Thyroid gland (tissue), 4 donors: ENCODE data around the gene SYN1. TPM values are rescaled to one million over a fixed set of nuclear protein-coding genes. Genes with fewer than 3 reads are reported as not detected.

Source experiments
- DNase-seq, 2 donors: peaks; one replicate each; pipeline ENCODE4 v3.0.0-alpha.2; 2019
- H3K27ac ChIP-seq, 3 donors: fragments of 200-600 bp; sonication (generic); 1 replicate in 2 of 3; 2 replicates in 1 of 3; pipeline ENCODE4 v1.5.1; 2016 to 2019; ENCODE audit warnings: mild to moderate bottlenecking in 1 of 3, moderate library complexity in 1 of 3
- H3K27me3 ChIP-seq: fragments of 200-600 bp; sonication (generic); one replicate; pipeline ENCODE4 v1.5.1; 2019
- H3K36me3 ChIP-seq, 2 donors: fragments of 200-600 bp; sonication (generic); one replicate each; pipeline ENCODE4 v1.5.1; 2016 to 2019
- H3K4me1 ChIP-seq, 2 donors: fragments of 200-600 bp; sonication (generic); one replicate each; pipeline ENCODE4 v1.5.1; 2017 to 2019
- H3K4me3 ChIP-seq, 3 donors: fragments of 200-600 bp; sonication (generic); replicated peaks in 1 of 3; 1 replicate in 2 of 3; 2 replicates in 1 of 3; pipeline ENCODE4 v1.5.1; 2016; ENCODE audit warnings: mild to moderate bottlenecking in 1 of 3
- H3K9me3 ChIP-seq: fragments of 200-600 bp; sonication (generic); one replicate; pipeline ENCODE4 v1.5.1; 2017
- POLR2A ChIP-seq, 2 donors: fragments of 450-650 bp; IDR thresholded peaks; one replicate each; pipeline ENCODE4 v1.6.1; 2017; ENCODE audit warnings: antibody characterized with exemption in 2 of 2, mild to moderate bottlenecking in 2 of 2, moderate library complexity in 1 of 2
- whole genome bisulfite sequencing, 2 donors: methylation state at CpG; one replicate each; pipeline ENCODE4 v1.1.5; 2017; 5-methylcytosine and 5-hydroxymethylcytosine counted together
- intact Hi-C: fragments of 100-400 bp; cut with DNase I; formaldehyde crosslinking; loops from one replicate; pipeline ENCODE4 v1.15.1; 2023
- total RNA-seq, 4 donors: library from RNA; depleted of rRNA; stranded (reverse); fragments of >200 nt; gene quantifications; one replicate each; pipeline ENCODE4 v1.2.3, GENCODE V29; 2016
- TF ChIP-seq, protein P1 (sequence below), 6 experiments: fragments of 200-600 bp in 3 of 6; fragments of 450-650 bp in 3 of 6; sonication (generic) in 3 of 6; IDR thresholded peaks; one replicate each; pipeline ENCODE4 v1.5.1; 2016 to 2019; ENCODE audit warnings: antibody characterized with exemption in 6 of 6, mild to moderate bottlenecking in 2 of 6, inconsistent platforms in 1 of 6, moderate library complexity in 1 of 6

Gene SYN1
- total RNA-seq, 4 donors from 2014 or later = 0.13 to 0.15 TPM; not detected in 2

DNA sequence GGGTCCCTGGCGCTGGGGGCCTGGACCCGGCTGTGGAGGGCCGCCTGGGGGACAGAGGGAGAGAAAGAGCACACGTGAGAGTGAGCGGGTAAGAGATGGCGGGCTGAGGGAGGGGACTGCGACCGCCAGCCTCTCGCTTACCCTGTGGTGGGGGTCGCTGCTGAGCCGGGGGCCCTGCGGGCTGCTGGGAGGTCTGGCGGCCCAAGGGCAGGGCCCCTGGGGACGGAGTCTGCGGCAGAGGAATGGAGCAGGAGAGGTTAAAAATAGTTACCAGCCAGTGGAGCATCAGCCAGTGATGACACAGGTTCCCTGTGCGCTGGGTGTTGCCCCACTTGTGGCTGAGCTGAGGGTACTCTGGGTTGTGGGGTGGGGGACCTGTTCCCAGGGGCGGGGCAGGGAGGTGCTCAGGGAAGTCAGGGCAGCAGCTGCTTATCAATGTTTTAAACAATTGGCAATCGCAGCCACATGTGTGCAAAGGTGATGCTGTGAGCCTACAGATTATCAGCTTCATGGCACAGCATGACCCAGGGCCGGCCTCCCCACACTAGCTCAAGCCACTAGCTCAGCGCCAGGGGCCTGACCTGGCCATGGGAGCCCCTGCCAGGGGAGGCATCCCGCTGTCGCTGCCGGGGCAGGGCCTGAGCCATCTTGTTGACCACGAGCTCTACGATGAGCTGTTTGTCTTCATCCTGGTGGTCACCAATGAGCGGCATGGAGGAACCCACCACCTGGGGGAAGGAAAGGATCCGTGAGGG, 44.9 kb downstream of the SYN1 start:
- Histone ChIP-seq H3K36me3 (peaks cover under 1 to 9% of the 10 kb centered on the region in 2 donors), H3K4me3 (no peak overlapping the region), H3K4me1 (peaks cover 0 to 13% of the 10 kb centered on the region in 2 donors), H3K27ac (peak overlapping the region in 1 of 3 donors; percentile 36), H3K9me3 (no peaks in the 10 kb centered on the region), H3K27me3 (no peaks in the 10 kb centered on the region)
- DNase-seq = no peak
- TF ChIP-seq POLR2A (IDR thresholded peaks at IDR 0.05) = no peak
- TF ChIP-seq, protein P1, sequence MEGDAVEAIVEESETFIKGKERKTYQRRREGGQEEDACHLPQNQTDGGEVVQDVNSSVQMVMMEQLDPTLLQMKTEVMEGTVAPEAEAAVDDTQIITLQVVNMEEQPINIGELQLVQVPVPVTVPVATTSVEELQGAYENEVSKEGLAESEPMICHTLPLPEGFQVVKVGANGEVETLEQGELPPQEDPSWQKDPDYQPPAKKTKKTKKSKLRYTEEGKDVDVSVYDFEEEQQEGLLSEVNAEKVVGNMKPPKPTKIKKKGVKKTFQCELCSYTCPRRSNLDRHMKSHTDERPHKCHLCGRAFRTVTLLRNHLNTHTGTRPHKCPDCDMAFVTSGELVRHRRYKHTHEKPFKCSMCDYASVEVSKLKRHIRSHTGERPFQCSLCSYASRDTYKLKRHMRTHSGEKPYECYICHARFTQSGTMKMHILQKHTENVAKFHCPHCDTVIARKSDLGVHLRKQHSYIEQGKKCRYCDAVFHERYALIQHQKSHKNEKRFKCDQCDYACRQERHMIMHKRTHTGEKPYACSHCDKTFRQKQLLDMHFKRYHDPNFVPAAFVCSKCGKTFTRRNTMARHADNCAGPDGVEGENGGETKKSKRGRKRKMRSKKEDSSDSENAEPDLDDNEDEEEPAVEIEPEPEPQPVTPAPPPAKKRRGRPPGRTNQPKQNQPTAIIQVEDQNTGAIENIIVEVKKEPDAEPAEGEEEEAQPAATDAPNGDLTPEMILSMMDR (IDR thresholded peaks at IDR 0.05) = no peak
- WGBS, 2 donors = 41 to 60% methylated on average over 9 to 15 of the region's 27 CpGs
- intact Hi-C loops = no loop called here

GRCh38 chrX:47574076-47574546, 45.5 kb downstream of the SYN1 start:
- Histone ChIP-seq H3K4me1 (peaks cover 0 to 13% of the 10 kb centered on the region in 2 donors), H3K27ac (peak overlapping the region in 1 of 3 donors; percentile 36), H3K27me3 (no peaks in the 10 kb centered on the region), H3K4me3 (no peak overlapping the region), H3K9me3 (no peaks in the 10 kb centered on the region), H3K36me3 (peaks cover 7 to 15% of the 10 kb centered on the region in 2 donors)
- intact Hi-C loops = no loop called here
- no peak for DNase-seq
- no CpG with 5 or more reads among the region's 41 CpGs for WGBS, 2 donors
- TF ChIP-seq, protein P1 (IDR thresholded peaks at IDR 0.05) = no peak
- no peak for TF ChIP-seq POLR2A (IDR thresholded peaks at IDR 0.05)

- intact Hi-C loops = no loop called here
These were observed 46.1 kb downstream of the SYN1 start for GRCh38 chrX:47573341-47574075.

GRCh38 chrX:47572773-47573340, 46.8 kb downstream of the SYN1 start:
- Histone ChIP-seq H3K4me1 (peaks cover 0 to 13% of the 10 kb centered on the region in 2 donors), H3K36me3 (peaks cover 11 to 26% of the 10 kb centered on the region in 2 donors), H3K9me3 (no peaks in the 10 kb centered on the region), H3K27me3 (no peaks in the 10 kb centered on the region), H3K4me3 (no peak overlapping the region), H3K27ac (no peak overlapping the region)
- whole genome bisulfite sequencing, 2 donors = 70 to 75% methylated on average over 8 to 9 of the region's 9 CpGs
- intact Hi-C loops = no loop called here
- no peak for DNase-seq
- TF ChIP-seq, protein P1 (IDR thresholded peaks at IDR 0.05) = no peak
- no peak for TF ChIP-seq POLR2A (IDR thresholded peaks at IDR 0.05)

More at GRCh38 chrX:47573341-47574075, 46.1 kb downstream of the SYN1 start:
- no peaks in the 10 kb centered on the region for H3K9me3 ChIP-seq
- peaks cover 0 to 13% of the 10 kb centered on the region in 2 donors for H3K4me1 ChIP-seq
- 27 to 30% methylated on average over 7 of the region's 20 CpGs for WGBS, 2 donors
- peaks cover 11 to 21% of the 10 kb centered on the region in 2 donors for H3K36me3 ChIP-seq
- H3K4me3 ChIP-seq = no peak overlapping the region
- H3K27me3 ChIP-seq = no peaks in the 10 kb centered on the region
- no peak for DNase-seq
- H3K27ac ChIP-seq = peak overlapping the region in 1 of 3 donors; percentile 36
- TF ChIP-seq, protein P1 (IDR thresholded peaks at IDR 0.05) = no peak
